Stimulated activated CD4-positive, alpha-beta T cell treated with anti-CD3 and anti-CD28 coated beads, Interleukin-1b, Interleukin-23, amount 100 ng/mL, for 48 hours (primary cell): Measurements from ENCODE around the gene PPARGC1A.

Source experiments
- DNase-seq: peaks from one replicate; pipeline ENCODE4 v3.0.0-alpha.2; 2020

Gene PPARGC1A

GRCh38 chr4:23878246-23878891 is 11.5 kb downstream of the PPARGC1A start:
- DNase-seq, result no peak

GRCh38 chr4:23877758-23878229 is 12.1 kb downstream of the PPARGC1A start:
- DNase-seq, result no peak

- DNase-seq, result no peak
These were observed 13.3 kb downstream of the PPARGC1A start for GRCh38 chr4:23876418-23877089.

GRCh38 chr4:23875317-23875716 is 14.5 kb downstream of the PPARGC1A start:
- DNase-seq, result no peak

- DNase-seq, result no peak
These were observed 15.3 kb downstream of the PPARGC1A start for GRCh38 chr4:23874536-23874901.

GRCh38 chr4:23873717-23874535 is 15.9 kb downstream of the PPARGC1A start:
- no peak for DNase-seq

- DNase-seq, result no peak
These were observed 18.4 kb downstream of the PPARGC1A start for GRCh38 chr4:23871426-23871825.

DNA sequence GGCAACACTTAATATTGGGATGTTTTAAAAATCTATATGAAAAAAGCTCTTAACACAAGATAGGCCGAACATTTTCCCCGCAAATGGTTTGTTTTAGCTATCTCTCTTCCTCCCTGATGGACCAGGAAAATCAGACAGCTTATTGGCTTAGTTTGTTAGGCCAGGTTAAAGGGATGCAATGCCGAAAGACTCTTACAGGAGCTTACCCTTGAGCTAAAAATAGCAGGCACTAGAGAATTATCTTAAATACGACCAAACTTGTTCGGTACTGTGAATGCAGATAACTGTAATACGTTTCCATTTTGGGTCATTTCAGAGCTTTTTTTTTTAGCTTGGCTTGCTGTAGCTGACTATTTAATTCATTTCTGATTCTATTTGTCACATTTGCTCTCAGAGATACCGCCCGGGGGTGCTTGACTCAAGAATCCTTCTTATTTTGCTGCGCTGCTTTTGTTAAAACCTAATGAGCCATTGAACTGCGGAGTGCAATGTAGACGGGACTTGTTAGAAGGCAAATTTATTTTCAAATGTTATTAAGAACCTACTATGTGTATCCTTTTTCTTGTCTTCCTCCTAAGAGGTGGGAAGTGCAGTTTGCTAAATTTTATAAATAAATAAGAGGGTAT is 23.3 kb downstream of the PPARGC1A start:
- no peak for DNase-seq

- DNase-seq, result no peak
These were observed 27.9 kb downstream of the PPARGC1A start for GRCh38 chr4:23861897-23862296.

DNA sequence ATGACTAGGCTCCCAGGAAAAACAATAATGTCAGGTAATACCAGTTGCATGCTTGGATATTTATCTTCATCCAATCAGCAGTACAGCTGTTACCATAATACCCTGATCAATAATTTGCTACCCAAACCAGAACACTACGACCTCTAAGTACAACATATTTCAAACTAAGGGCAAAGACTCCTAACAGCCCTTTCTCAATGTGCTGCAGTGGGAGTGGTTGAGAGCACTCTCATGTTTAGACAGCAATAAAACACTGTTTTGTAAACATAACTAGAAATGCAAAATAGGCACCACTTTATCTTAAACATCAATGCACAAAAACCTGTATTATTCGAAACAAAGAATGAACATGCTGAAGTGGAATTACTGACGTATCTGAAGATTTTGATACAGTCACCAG is 28.9 kb downstream of the PPARGC1A start:
- DNase-seq, result no peak

GRCh38 chr4:23857367-23857959 is 32.4 kb downstream of the PPARGC1A start:
- DNase-seq, result no peak

DNA sequence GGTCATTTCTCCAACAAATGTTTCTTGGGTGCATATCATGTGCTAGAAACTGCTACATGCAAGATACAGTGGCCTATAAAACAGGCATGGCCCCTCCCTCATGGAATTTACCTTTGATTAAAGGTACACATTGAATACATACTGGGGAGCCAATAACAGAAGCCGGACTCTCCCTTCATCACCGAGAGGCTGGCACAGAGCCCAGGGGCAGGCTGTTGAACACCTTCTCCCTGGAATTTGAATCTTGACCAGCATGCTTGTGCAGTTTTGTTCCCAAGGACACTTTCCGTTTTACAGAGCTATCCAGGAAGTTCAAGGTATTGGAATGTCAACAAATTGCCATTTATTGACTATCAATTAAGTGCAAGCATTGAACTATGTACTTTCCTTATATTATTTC is 33.2 kb downstream of the PPARGC1A start:
- DNase-seq, result no peak

DNA sequence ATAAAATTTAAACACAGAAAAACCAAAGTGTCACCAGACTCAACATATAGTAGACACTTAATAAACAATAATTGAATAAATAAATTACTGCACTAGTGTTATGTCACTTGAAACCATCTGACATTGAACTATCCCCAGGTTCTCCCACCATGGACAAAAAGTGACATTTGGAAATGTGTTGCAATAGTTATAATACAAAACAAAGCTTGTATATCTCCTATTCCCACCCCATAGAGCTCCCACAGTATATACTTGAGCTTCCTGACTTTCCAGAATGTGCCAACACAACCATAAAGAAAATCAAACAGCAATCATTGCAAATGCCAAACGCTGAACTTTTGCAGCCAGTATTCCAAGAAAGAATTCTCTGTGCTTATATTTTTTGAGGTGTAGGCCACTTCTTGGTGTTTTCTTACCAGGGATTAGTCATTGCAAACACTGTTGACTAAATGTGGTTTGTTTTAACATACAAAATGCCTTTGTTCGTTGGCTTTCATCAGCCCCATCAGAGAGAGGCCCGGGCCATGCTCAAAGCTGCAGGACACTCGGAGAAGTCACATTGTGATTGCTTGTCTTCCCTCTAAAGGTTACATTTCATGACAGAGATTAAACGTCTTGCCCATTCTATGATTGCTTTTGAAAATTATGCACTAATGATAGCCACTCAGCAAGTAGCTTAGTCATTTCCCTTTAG is 33.8 kb downstream of the PPARGC1A start:
- DNase-seq, result no peak

GRCh38 chr4:23853986-23854660 is 35.7 kb downstream of the PPARGC1A start:
- no peak for DNase-seq

DNA sequence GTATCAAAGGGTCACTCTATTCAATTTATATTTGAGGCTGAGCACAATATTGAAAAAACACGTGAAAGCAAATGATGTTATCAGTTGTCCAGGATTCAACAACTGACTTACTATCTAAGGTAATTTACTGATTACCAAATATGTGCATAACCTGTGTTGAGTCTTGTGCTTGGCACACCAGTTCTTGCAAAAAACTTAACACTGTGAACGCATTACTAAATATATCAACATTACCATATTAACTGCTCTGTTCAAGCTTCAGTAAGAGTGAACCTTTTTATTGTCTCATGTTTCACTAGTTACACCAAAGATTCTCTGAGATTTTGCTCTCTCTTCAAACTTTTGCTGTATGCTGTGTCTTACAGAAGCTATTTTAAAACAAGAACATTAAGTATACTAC is 38.4 kb downstream of the PPARGC1A start:
- no peak for DNase-seq

DNA sequence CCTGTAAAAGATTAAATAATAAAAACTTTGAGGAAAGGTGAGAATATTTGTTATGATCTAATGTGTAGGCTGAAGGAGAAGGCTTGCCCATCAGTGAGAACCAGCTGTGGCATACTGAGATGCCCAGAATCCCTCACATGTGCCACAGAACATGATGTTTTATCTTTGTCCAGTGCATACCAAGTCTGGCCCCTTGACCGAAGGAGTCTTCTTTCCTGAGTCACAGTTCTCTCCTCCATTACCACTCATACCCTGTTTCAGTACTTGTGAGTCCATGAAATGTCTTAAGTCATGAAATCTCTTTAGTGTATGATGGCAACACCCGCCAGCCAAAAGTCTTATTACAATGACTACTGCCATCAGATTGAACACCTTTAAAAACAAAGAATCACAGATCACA is 42.7 kb downstream of the PPARGC1A start:
- DNase-seq, result no peak

DNA sequence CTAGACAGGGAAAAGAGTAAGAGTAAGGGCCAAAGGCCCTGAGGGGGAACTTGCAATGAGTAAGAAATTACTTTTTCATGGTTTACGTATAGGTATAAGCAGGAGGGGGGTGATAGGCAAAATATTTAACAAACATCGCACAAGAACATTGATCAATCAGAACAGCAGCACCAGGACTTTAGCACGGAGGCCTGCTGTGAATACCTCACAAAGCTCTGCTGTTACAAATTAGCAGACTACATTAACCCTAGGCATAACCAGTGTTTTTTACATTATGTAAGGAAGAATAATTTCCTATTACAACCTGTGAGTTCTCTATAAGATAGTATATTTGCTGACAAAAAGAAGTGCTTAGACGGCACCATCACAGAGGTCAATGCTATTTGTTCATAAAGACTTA is 44.9 kb downstream of the PPARGC1A start:
- no peak for DNase-seq

DNA sequence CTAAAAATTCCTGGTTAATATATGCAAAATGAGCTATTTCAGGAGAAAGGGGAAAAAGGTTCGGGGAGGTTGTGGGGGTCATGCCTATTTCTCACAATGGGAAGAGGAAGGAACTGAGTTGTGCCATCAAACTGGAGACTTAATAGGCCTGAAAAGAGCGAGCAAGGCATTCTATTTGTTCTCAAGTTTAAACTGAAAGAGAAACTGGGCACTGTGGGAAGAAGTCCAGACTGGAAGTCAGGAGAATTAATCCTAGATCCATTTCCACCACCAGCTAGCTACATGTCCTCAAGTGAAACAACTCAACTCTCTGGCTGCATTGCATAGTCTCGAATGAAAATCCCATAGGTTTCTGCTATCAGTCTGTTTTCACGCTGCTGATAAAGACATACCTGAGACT is 50.6 kb downstream of the PPARGC1A start:
- no peak for DNase-seq

GRCh38 chr4:23838607-23839006 is 51.2 kb downstream of the PPARGC1A start:
- DNase-seq, result no peak

- DNase-seq, result no peak
These were observed 51.7 kb downstream of the PPARGC1A start for GRCh38 chr4:23838131-23838530.

GRCh38 chr4:23837371-23837770 is 52.5 kb downstream of the PPARGC1A start:
- no peak for DNase-seq
